SK-N-SH treated with all-trans-retinoic acid at 6 μM for 48 hours (cell line): ENCODE results near the gene RNF212B.

Experiments used
- ATAC-seq: fragments of 200-7000 bp; cut with Tn5 transposase; 3 replicates; pipeline ENCODE4 v1.9.1; 2020; ENCODE audit warnings: mild to moderate bottlenecking, moderate library complexity
- CSDC2 ChIP-seq: fragments of 250-450 bp; sonication (Bioruptor Pico); IDR thresholded peaks from 2 replicates; pipeline ENCODE4 v1.5.0; 2020; ENCODE audit warnings: mild to moderate bottlenecking, moderate library complexity
- CSRNP3 ChIP-seq: fragments of 250-450 bp; sonication (Bioruptor Pico); IDR thresholded peaks from 2 replicates; pipeline ENCODE4 v1.5.1; 2021; ENCODE audit warnings: mild to moderate bottlenecking, moderate library complexity
- ESRRG ChIP-seq: fragments of 250-450 bp; sonication (Bioruptor Pico); IDR thresholded peaks from 2 replicates; pipeline ENCODE4 v1.6.1; 2021; ENCODE audit warnings: mild to moderate bottlenecking
- OSR1 ChIP-seq: fragments of 250-450 bp; sonication (Bioruptor Pico); IDR thresholded peaks from 2 replicates; pipeline ENCODE4 v1.8.0; 2022; ENCODE audit warnings: moderate library complexity, mild to moderate bottlenecking, inconsistent platforms
- PPARA ChIP-seq: fragments of 250-450 bp; sonication (Bioruptor Pico); IDR thresholded peaks from 2 replicates; pipeline ENCODE4 v1.5.0; 2020; ENCODE audit warnings: mild to moderate bottlenecking, borderline replicate concordance
- RARB ChIP-seq: fragments of 250-450 bp; sonication (Bioruptor Pico); IDR thresholded peaks from 2 replicates; pipeline ENCODE4 v1.8.0; 2021; ENCODE audit warnings: mild to moderate bottlenecking, moderate library complexity
- SNAI2 ChIP-seq: fragments of 250-450 bp; sonication (Bioruptor Pico); IDR thresholded peaks from 2 replicates; pipeline ENCODE4 v1.5.0; 2020; ENCODE audit warnings: mild to moderate bottlenecking, moderate library complexity
- TCF4 ChIP-seq: fragments of 250-450 bp; sonication (Bioruptor Pico); IDR thresholded peaks from 2 replicates; pipeline ENCODE4 v1.8.0; 2021; ENCODE audit warnings: mild to moderate bottlenecking, moderate library complexity, borderline replicate concordance
- TSHZ2 ChIP-seq: fragments of 250-450 bp; sonication (Bioruptor Pico); IDR thresholded peaks from 2 replicates; pipeline ENCODE4 v1.5.0; 2020; ENCODE audit warnings: mild to moderate bottlenecking, moderate library complexity
- ZC3H10 ChIP-seq: fragments of 250-450 bp; sonication (Bioruptor Pico); IDR thresholded peaks from 2 replicates; pipeline ENCODE4 v1.5.1; 2021; ENCODE audit warnings: mild to moderate bottlenecking, moderate library complexity
- ZFP3 ChIP-seq: fragments of 250-450 bp; sonication (Bioruptor Pico); IDR thresholded peaks from 2 replicates; pipeline ENCODE4 v1.5.0; 2020; ENCODE audit warnings: mild to moderate bottlenecking, moderate library complexity
- ZFP30 ChIP-seq: fragments of 450-650 bp; formaldehyde crosslinking; IDR thresholded peaks from 2 replicates; pipeline ENCODE4 v1.5.0; 2022; ENCODE audit warnings: mild to moderate bottlenecking, moderate library complexity
- ZNF565 ChIP-seq: fragments of 450-650 bp; formaldehyde crosslinking; conservative IDR thresholded peaks from 2 replicates; pipeline ENCODE4 v1.5.0; 2020; ENCODE audit warnings: low read depth, mild to moderate bottlenecking, moderate library complexity
- ZNF70 ChIP-seq: fragments of 450-650 bp; formaldehyde crosslinking; IDR thresholded peaks from 2 replicates; pipeline ENCODE4 v1.5.0; 2020; ENCODE audit warnings: mild to moderate bottlenecking, moderate library complexity
- ZNF8 ChIP-seq: fragments of 450-650 bp; formaldehyde crosslinking; IDR thresholded peaks from 2 replicates; pipeline ENCODE4 v1.5.0; 2020; ENCODE audit warnings: mild to moderate bottlenecking, moderate library complexity
- TF ChIP-seq, protein P1 (sequence below): fragments of 250-450 bp; sonication (Bioruptor Pico); IDR thresholded peaks from 2 replicates; pipeline ENCODE4 v1.5.1; 2020; ENCODE audit warnings: low read depth, mild to moderate bottlenecking, moderate library complexity
- TF ChIP-seq, protein P2 (sequence below): fragments of 250-450 bp; sonication (Bioruptor Pico); IDR thresholded peaks from 2 replicates; pipeline ENCODE4 v1.8.0; 2021; ENCODE audit warnings: low read depth, mild to moderate bottlenecking, moderate library complexity, borderline replicate concordance
- TF ChIP-seq, protein P3 (sequence below): fragments of 250-450 bp; sonication (Bioruptor Pico); IDR thresholded peaks from 2 replicates; pipeline ENCODE4 v1.8.0; 2020; ENCODE audit warnings: mild to moderate bottlenecking, moderate library complexity, borderline replicate concordance

The RNF212B gene

GRCh38 chr14:23207146-23207540, 30.6 kb upstream of the RNF212B start:
- TF ChIP-seq ZC3H10 (CRISPR knock-in tag) (no peak), RARB (CRISPR knock-in tag) (no peak), CSRNP3 (CRISPR knock-in tag) (no peak), PPARA (CRISPR knock-in tag) (no peak)
- TF ChIP-seq, all 23 proteins: peak for 0
- no peak for ATAC-seq

DNA sequence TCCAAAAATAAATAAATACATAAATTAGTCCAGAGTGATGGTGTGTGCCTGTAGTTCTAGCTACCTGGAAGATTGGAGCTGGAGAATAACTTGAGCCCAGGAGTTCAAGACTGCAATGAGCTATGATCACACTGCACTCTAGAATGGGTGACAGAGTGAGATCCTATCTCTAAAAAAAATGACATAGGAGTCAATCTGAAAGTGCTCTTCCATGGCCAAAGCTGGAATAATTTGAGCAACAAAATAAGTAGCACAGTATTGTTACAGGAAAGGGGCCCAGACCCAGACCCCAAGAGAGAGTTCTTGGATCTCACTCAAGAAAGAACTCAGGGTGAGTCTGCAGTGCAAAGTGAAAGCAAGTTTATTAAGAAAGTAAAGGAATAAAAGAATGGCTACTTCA, 29.4 kb upstream of the RNF212B start:
- TF ChIP-seq OSR1 (CRISPR knock-in tag): no peak
- no peak for TF ChIP-seq TCF4 (CRISPR knock-in tag)
- ATAC-seq: no peak

GRCh38 chr14:23209651-23210423, 27.9 kb upstream of the RNF212B start:
- ATAC-seq: no peak
- no peak for TF ChIP-seq ZNF8
- TF ChIP-seq CSRNP3 (CRISPR knock-in tag): no peak
- no peak for TF ChIP-seq ESRRG (CRISPR knock-in tag)
- TF ChIP-seq TSHZ2 (CRISPR knock-in tag): no peak
- TF ChIP-seq, protein P1, sequence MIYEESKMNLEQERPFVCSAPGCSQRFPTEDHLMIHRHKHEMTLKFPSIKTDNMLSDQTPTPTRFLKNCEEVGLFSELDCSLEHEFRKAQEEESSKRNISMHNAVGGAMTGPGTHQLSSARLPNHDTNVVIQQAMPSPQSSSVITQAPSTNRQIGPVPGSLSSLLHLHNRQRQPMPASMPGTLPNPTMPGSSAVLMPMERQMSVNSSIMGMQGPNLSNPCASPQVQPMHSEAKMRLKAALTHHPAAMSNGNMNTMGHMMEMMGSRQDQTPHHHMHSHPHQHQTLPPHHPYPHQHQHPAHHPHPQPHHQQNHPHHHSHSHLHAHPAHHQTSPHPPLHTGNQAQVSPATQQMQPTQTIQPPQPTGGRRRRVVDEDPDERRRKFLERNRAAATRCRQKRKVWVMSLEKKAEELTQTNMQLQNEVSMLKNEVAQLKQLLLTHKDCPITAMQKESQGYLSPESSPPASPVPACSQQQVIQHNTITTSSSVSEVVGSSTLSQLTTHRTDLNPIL (CRISPR knock-in tag): no peak
- TF ChIP-seq PPARA (CRISPR knock-in tag): no peak
- TF ChIP-seq TCF4 (CRISPR knock-in tag): no peak
- no peak for TF ChIP-seq CSDC2 (CRISPR knock-in tag)
- no peak for TF ChIP-seq ZFP30 (CRISPR knock-in tag)
- TF ChIP-seq, all 23 proteins: peak for 0

GRCh38 chr14:23215421-23215820, 22.3 kb upstream of the RNF212B start:
- no peak for ATAC-seq
- TF ChIP-seq ZNF70 (CRISPR knock-in tag) (no peak), TSHZ2 (CRISPR knock-in tag) (no peak), ZFP3 (CRISPR knock-in tag) (no peak), TCF4 (CRISPR knock-in tag) (no peak), SNAI2 (CRISPR knock-in tag) (no peak), ZNF565 (CRISPR knock-in tag) (no peak)
- TF ChIP-seq, protein P1 (CRISPR knock-in tag): no peak
- TF ChIP-seq, protein P2, sequence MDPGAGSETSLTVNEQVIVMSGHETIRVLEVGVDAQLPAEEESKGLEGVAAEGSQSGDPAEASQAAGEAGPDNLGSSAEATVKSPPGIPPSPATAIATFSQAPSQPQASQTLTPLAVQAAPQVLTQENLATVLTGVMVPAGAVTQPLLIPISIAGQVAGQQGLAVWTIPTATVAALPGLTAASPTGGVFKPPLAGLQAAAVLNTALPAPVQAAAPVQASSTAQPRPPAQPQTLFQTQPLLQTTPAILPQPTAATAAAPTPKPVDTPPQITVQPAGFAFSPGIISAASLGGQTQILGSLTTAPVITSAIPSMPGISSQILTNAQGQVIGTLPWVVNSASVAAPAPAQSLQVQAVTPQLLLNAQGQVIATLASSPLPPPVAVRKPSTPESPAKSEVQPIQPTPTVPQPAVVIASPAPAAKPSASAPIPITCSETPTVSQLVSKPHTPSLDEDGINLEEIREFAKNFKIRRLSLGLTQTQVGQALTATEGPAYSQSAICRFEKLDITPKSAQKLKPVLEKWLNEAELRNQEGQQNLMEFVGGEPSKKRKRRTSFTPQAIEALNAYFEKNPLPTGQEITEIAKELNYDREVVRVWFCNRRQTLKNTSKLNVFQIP (CRISPR knock-in tag): no peak
- TF ChIP-seq, protein P3, sequence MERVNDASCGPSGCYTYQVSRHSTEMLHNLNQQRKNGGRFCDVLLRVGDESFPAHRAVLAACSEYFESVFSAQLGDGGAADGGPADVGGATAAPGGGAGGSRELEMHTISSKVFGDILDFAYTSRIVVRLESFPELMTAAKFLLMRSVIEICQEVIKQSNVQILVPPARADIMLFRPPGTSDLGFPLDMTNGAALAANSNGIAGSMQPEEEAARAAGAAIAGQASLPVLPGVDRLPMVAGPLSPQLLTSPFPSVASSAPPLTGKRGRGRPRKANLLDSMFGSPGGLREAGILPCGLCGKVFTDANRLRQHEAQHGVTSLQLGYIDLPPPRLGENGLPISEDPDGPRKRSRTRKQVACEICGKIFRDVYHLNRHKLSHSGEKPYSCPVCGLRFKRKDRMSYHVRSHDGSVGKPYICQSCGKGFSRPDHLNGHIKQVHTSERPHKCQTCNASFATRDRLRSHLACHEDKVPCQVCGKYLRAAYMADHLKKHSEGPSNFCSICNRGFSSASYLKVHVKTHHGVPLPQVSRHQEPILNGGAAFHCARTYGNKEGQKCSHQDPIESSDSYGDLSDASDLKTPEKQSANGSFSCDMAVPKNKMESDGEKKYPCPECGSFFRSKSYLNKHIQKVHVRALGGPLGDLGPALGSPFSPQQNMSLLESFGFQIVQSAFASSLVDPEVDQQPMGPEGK (CRISPR knock-in tag): no peak
